HG03095 (cell line): ENCODE data around the gene XKR3.
"Not testable (repeated sequence)": the region's sequence is repeated elsewhere in the genome, so short reads cannot be mapped to it uniquely, and the experiment has no call there.

ENCODE experiments used
- ATAC-seq: cut with Tn5 transposase; IDR thresholded peaks from one replicate; pipeline ENCODE4 v1.9.1; 2021; ENCODE audit warnings: moderate library complexity; ENCODE audit not compliant: unreplicated experiment

The XKR3 gene

GRCh38 chr22:16824716-16825687 lies at the start of gene XKR3:
XKR3 (minus strand) TSS chr22:16825411; CDS start chr22:16808073, 17,338 bp downstream.
- ATAC-seq, result peak; percentile 54

DNA sequence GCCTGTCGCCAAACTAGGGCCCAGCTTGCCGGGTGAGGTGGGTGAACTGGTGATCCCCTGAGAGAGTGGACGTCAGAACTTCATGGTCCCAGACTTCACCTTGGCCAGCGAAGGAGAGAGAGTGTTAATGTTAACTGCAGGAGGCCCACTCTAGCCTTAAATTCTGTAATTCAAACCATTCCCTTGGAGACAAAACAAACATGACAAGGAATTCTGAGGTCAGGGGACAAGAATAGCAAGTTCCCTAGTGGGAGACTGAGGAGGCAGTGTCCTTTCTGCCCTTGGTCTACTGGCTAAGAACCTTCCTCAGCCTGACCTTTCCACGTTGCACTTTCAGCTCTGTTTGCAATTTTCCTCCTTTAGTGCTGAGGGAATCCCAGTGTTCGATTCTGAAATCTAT lies 44.4 kb upstream of the XKR3 start:
- not testable (repeated sequence) for ATAC-seq

- ATAC-seq, result no peak
Measured at GRCh38 chr22:16866167-16866566, 41.0 kb upstream of the XKR3 start.

DNA sequence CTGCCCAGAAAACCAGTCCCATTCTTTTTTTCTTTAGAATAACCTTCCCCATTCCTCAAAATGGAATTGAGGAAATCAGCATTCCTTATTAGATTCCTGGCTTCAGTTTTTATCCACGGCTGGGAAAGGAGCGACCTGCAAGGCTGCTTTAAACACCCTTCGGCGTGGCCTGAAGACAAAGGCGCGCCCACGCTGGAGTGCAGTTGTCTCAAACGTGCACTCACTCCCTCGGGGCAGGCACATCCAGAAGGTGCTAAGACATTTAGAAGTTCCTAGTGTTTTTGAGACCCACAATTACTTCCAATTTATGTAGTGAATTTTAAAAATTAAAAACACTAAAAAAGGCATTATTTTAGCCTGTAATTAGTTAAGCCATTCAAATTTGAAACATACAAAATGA lies 31.6 kb upstream of the XKR3 start:
- not testable (repeated sequence) for ATAC-seq

DNA sequence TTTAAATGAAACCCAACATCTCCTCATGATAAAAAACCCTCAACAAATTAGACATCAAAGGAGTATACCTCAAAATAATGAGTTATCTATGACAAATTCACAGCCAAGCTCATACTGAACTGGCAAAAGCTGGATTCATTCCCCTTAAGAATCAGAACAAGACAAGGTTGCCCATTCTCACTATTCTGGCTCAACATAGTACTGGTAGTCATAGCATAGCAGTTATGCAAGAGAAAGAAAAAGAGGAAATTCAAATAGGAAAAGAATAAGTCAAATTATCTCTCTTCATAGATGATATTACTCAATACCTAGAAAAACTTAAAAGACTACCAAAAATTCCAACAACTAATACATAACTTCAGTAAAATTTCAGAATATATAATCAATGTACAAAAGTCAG lies 29.4 kb upstream of the XKR3 start:
- ATAC-seq, result no peak

DNA sequence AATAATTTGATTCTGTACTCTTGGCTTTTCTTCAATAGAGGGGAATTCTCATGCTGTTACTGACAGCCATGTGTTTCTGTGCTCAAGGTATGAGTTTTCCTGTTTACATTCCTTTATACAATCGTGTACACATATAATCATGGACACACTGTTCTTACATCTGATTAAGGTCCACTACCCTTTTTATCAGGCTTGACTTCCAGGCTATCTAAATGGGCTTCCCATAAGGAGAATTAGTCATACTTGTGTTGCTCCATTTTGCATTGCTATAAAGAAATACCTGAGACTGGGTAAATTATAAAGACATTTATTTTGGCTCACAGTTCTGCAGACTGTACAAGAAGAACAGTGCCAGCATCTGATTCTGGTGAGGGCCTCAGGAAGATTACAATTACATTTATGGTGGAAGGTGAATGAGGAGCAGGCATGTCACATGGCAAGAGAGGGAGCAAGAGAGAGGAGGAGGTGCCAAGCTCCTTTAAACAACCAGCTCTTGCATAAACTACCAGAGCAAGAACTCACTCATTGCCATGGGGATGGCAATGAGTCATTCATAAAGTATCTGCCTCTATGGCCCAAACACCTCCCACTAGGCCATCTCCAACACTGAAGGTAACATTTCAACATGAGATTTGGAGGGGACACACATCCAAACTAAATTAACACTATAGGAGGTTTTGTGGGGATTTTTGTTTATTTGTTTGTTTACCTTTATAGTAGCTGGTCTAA lies 26.2 kb upstream of the XKR3 start:
- ATAC-seq, result not testable (repeated sequence)

DNA sequence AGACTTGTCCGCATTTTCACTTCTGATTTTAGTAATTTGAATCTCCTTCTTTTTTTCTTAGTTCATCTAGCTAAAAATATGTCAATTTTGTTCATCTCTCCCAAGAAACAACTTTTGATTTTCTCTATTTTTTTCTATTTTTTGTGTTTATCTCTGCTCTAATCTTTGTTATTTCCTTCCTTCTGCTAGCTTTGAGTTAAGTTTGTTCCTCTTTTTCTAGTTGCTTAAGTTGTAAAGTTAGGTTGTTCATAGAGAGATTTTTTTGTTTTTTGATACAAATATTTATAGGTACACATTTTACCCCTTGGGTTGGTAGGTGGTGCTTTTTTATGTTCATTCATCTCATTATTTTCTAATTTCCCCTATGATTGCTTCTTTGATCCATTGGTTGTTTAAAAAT lies 22.1 kb upstream of the XKR3 start:
- no peak for ATAC-seq

- no peak for ATAC-seq
Measured at GRCh38 chr22:16845881-16846280, 20.7 kb upstream of the XKR3 start.

DNA sequence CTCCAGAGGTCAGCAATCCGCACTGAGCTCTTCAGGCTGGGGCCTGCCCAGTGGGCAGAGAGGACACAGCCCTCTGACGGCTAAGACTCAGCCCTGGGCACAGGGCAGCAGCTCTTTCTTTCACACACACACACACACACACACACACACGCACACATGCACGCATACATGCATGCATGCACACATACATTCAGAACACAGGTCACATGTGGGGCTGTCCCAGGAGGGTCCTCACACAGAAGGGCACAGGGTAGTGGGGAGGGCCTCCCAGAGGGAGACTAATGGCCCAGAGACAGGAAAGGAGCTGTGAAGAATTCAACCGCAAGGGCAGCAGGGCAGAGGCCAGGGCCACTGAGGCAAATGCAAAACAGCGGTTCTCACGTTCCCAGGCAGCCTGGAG lies 20.3 kb upstream of the XKR3 start:
- no peak for ATAC-seq

- ATAC-seq, result no peak
Measured at GRCh38 chr22:16844529-16844928, 19.3 kb upstream of the XKR3 start.

DNA sequence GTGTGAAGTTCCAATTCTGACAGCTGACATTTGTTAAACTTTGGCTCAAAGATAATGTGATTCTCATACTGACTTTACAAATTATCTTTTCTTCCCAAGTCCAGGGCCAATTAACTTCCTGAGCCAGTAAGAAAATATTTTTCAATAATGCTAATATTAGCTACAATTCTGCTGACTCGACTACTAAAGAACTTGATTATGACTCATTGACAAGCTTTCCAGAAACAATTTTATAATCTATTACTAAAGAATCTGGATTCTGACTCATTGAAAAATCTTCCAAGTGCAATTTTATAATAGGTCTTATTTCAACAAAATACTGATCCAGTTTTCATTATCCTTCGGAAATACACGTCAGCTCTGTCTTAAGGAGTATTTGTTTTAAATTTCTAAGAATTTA lies 12.9 kb upstream of the XKR3 start:
- ATAC-seq, result no peak

DNA sequence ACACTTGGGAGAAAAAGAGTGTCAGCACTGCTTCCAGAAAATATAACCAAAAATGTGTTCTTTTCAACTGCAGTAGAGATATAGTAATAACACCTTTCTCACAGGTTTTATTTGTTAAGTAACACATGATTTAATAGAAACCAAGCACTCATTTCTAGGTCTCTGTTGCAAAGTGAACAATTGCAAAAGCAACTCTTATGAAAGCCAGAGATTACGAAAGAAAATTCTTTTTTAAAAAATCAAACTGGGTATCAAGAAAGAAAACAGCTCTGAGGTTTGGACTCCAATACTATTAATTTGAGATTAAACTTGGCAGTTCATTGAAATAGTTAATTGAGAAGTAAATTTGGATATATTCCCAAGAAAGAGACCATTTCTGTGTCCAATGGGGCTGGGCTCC lies 9.8 kb upstream of the XKR3 start:
- no peak for ATAC-seq

DNA sequence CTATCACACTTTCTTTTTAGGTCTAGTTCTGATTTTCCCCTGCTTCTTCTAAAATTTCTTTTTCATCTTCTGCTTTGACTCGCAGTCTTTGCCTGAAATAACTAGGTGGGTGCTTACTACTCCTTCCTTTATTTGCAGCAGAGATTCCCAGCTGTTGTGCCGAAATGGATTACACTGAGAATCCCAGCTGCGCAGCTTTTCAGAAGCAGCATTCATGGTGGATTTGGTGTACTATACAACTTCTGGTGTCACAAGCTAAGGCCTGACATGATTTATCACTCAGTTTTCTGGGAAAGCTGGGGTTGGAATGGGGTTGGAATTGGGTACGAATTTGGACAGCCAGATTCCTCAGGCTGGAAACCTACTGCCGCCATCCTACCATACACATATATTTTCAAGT lies 6.0 kb upstream of the XKR3 start:
- no peak for ATAC-seq

DNA sequence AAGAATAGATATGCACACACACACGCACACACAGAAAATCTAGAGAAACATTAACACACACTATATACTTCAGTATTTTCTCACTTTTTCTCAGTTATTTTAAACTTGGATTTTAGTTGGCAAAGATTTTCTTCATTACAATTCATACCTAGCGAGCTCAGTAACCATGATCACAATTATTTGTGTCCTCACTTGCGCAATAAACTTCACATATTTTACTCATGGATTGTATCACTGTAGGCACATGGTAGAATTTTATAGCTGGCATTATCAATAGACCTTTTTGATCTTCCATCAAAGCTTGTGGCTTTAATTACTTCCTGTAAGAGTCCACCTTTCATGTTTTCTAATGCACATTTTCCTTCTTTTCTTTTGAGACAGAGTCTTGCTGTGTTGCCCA lies 4.8 kb upstream of the XKR3 start:
- ATAC-seq, result no peak

GRCh38 chr22:16828876-16829275 lies 3.7 kb upstream of the XKR3 start:
- ATAC-seq, result no peak

GRCh38 chr22:16827506-16827905 lies 2.3 kb upstream of the XKR3 start:
- no peak for ATAC-seq

DNA sequence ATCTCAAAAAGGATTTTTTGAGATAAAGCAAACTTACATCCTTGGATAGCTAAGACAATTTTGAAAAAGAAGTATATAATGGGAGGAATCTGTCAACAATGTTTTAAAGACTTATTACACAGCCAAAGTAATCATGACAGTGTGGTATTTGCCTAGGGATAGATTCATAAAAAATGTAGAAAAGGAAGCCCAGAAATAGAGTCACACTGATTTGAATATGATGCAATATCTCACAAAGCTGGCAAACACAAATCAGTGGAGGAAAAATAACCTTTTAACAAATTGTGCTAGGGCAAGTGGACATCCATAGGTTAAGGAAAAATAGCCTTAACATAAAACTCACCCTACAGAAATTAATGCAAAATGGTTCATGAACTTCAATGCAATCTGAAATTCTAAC lies 6.0 kb downstream of the XKR3 start:
- ATAC-seq, result no peak

DNA sequence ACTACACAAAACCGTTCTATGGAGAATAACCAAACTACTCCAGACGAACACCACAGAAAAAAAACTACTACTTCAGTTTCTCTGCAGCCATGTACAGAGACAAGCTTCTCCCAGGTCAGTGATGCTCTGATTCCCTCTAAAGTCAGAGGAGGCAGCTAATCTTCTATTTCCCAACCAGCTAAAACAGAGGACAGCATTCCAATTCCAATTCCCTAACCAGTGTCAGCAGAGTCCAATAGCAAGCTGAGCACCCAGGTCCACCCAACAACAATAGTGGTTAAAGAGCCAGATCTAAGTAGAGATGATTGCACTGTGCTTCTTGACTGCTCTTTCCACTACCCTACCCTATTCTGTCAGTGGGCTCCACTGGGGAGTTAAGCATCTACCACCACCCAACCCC lies 6.7 kb downstream of the XKR3 start:
- no peak for ATAC-seq

- no peak for ATAC-seq
Measured at GRCh38 chr22:16815073-16815472, 10.1 kb downstream of the XKR3 start.

DNA sequence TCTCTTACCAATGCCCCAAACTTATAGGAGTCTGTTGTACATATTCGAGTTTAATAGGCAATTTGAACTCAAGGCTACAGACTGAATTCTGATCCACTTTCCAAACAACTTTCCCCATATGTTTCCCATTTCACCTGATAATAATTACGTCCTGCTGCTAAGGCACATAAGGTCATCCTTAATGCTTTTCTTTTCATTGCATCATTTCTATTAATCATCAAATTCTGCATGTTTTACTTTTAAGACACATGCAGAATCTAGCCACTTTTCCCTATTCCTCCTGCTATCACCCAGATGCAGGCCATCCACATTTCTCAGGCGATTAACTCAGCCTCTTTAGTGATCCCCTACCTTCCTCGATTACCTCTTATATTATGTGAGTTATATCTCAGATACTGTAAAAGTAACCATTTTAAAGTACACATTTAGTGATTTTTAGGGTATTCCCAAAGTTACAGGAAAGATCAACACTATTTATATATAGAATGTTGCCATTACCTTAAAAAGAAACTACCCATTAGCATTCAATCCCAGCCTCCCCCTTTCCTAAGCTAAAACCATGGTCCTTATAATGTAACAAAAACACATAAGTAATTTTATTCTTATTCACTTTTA lies 14.9 kb downstream of the XKR3 start:
- no peak for ATAC-seq

DNA sequence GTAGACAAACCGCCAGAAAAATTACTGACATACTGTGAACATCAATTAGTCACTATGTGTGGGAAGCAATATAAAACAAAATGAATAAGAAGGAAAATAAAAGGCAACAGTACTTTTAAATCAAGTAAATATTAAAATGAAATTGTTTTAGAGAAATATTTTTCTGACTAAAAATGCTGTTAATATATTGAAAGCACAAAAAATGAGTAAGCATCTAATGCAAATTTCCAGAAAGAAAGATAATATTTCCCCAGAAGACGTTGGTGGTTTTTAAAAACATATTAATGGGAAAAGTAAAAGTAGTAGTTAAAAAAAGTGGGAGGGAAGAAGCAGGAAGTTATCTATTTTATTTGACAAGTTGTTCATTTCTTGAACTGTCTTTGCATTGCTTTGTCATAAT lies 16.5 kb downstream of the XKR3 start:
- no peak for ATAC-seq

GRCh38 chr22:16807109-16807508 lies 18.1 kb downstream of the XKR3 start:
- ATAC-seq, result no peak
